B cell (primary cell): ENCODE results near the gene THADA.

Experiments used
- CTCF ChIP-seq: fragments of 200-600 bp; IDR thresholded peaks from one replicate; pipeline ENCODE4 v1.8.0; 2022; ENCODE audit warnings: antibody characterized with exemption, mild to moderate bottlenecking
- EZH2 ChIP-seq: IDR thresholded peaks from 2 replicates; pipeline ENCODE4 v1.6.1; 2012; ENCODE audit warnings: borderline replicate concordance, low read depth, mild to moderate bottlenecking, moderate library complexity, low read length; ENCODE audit not compliant: insufficient read depth, poor library complexity, severe bottlenecking

- TF ChIP-seq CTCF (no peak), EZH2 (no peak)
Measured at GRCh38 chr2:43262951-43263350, 332.9 kb downstream of the THADA start.
